Uterus (tissue), 4 donors: ENCODE results near the gene HLA-B. TPM values are rescaled to one million over a fixed set of nuclear protein-coding genes. Genes with fewer than 3 reads are reported as not detected.

Source experiments
- DNase-seq, 2 donors: peaks; one replicate each; pipeline ENCODE4 v3.0.0-alpha.2; 2019 to 2020
- H3K27ac ChIP-seq, 2 donors: fragments of 200-600 bp; sonication (generic); 1 replicate in 1 of 2; 2 replicates in 1 of 2; pipeline ENCODE4 v1.5.1; 2016 to 2018
- H3K27me3 ChIP-seq, 2 donors: fragments of 200-600 bp; sonication (generic); one replicate each; pipeline ENCODE4 v1.5.1; 2018 to 2019; ENCODE audit warnings: control low read depth in 1 of 2
- H3K36me3 ChIP-seq, 2 donors: fragments of 200-600 bp; sonication (generic); one replicate each; pipeline ENCODE4 v1.5.1; 2019; ENCODE audit warnings: control low read depth in 1 of 2
- H3K4me1 ChIP-seq, 2 donors: fragments of 200-600 bp; sonication (generic); one replicate each; pipeline ENCODE4 v1.5.1; 2018 to 2019; ENCODE audit warnings: control low read depth in 1 of 2
- H3K4me3 ChIP-seq, 2 donors: fragments of 200-600 bp; sonication (generic); 1 replicate in 1 of 2; 2 replicates in 1 of 2; pipeline ENCODE4 v1.5.1; 2018 to 2019; ENCODE audit warnings: mild to moderate bottlenecking in 1 of 2
- H3K9me3 ChIP-seq, 2 donors: fragments of 200-600 bp; sonication (generic); one replicate each; pipeline ENCODE4 v1.5.1; 2019; ENCODE audit warnings: control low read depth in 1 of 2
- POLR2A ChIP-seq, 2 donors: fragments of 450-650 bp; IDR thresholded peaks; one replicate each; pipeline ENCODE4 v1.6.1; 2016; ENCODE audit warnings: antibody characterized with exemption in 2 of 2, mild to moderate bottlenecking in 1 of 2, moderate library complexity in 1 of 2
- intact Hi-C: fragments of 100-400 bp; cut with DNase I; formaldehyde crosslinking; loops from one replicate; pipeline ENCODE4 v1.15.1; 2023; ENCODE audit warnings: low total_unique reads
- total RNA-seq, 4 donors: library from RNA; depleted of rRNA in 3 of 4; stranded (reverse); fragments of >200 nt in 3 of 4; gene quantifications; one replicate each; pipeline versions ENCODE4 v1.1.0 to v1.2.4, GENCODE V29; 2014 to 2023
- TF ChIP-seq, protein P1 (sequence below), 4 experiments: fragments of 200-600 bp in 2 of 4; fragments of 450-650 bp in 2 of 4; sonication (generic) in 2 of 4; IDR thresholded peaks; one replicate each; pipeline ENCODE4 v1.5.1; 2016 to 2019; ENCODE audit warnings: antibody characterized with exemption in 4 of 4, mild to moderate bottlenecking in 2 of 4, moderate library complexity in 1 of 4
- donor health status: DM: yes; HTN: yes; CAD: no.

The HLA-B gene
- total RNA-seq, 4 donors from 2014 or later: 134 to 1,272 (median 737) TPM

DNA sequence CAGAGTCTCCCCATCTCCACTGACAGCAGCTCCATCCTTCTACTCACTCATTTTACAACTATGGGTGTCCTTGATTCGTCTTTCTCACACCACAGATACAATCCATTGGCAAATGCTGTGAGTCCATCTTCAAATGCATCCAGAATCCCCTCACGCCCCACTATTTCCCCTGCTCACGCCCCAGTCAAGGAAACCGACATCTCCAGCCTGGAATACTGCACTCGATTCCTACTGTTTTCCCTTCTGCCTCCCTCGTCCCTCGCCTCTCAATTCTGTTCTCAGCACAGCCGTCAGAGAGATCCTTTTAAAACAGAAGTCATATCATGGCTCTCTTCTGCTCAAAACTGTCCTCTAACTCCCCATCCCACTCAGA, 4.7 kb downstream of the HLA-B start:
- no peak overlapping the region for H3K4me3 ChIP-seq
- no peaks in the 10 kb centered on the region for H3K4me1 ChIP-seq
- H3K36me3 ChIP-seq: no peaks in the 10 kb centered on the region
- no peak for DNase-seq
- no peaks in the 10 kb centered on the region for H3K9me3 ChIP-seq
- intact Hi-C loops: loop anchor here (10.0 kb wide), 1 partner anchor 157 kb away; no protein-coding TSS in a partner anchor
- H3K27ac ChIP-seq: no peak overlapping the region
- no peak for TF ChIP-seq POLR2A (IDR thresholded peaks at IDR 0.05)
- TF ChIP-seq, protein P1, sequence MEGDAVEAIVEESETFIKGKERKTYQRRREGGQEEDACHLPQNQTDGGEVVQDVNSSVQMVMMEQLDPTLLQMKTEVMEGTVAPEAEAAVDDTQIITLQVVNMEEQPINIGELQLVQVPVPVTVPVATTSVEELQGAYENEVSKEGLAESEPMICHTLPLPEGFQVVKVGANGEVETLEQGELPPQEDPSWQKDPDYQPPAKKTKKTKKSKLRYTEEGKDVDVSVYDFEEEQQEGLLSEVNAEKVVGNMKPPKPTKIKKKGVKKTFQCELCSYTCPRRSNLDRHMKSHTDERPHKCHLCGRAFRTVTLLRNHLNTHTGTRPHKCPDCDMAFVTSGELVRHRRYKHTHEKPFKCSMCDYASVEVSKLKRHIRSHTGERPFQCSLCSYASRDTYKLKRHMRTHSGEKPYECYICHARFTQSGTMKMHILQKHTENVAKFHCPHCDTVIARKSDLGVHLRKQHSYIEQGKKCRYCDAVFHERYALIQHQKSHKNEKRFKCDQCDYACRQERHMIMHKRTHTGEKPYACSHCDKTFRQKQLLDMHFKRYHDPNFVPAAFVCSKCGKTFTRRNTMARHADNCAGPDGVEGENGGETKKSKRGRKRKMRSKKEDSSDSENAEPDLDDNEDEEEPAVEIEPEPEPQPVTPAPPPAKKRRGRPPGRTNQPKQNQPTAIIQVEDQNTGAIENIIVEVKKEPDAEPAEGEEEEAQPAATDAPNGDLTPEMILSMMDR (IDR thresholded peaks at IDR 0.05): no peak
- H3K27me3 ChIP-seq: no peaks in the 10 kb centered on the region

DNA sequence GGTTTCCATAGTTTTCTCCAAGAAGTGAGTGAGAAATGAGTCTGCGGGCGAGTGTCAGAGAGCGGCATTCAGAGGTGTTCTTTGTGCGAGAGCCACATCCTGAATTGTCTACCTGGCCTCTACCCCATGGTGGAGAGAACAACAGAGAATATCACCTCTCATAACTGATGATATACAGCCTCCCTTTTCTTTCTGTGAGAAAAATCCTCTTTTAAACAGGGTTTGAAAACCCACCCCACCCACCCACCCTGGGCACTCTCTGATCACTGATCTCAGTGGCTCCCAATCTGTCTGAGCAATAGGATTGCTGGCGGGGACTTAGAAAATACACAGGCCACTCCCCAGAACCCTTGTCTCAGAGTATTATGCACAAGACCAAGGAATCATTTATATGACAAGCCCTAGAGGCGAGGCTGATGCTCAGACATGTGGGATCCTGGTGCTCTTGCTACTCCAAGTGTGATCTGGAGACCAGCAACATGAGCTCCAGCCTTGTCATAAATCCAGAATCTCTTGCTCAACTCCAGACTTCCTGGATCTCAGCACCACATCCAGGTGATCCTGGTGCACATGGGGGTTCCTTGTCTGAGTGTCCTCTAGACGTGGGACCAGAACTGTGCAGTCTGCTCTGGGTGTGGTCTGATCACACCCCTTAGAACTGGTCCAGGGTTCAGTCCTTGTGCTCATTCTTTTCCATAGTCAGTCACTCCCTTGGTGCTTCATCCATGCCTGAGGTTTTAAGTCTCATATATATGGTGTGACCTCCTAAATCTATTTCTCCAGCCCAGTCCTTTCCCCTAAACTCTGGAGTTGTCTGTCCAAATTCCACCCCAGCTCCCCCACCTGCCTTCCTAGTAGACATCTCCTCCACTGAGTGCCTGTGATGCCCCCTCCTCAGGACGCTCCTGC, 5.3 kb downstream of the HLA-B start:
- Histone ChIP-seq H3K36me3 (no peaks in the 10 kb centered on the region), H3K9me3 (no peaks in the 10 kb centered on the region), H3K4me1 (no peaks in the 10 kb centered on the region), H3K27me3 (no peaks in the 10 kb centered on the region), H3K4me3 (no peak overlapping the region), H3K27ac (no peak overlapping the region)
- TF ChIP-seq, protein P1 (IDR thresholded peaks at IDR 0.05): no peak
- no peak for TF ChIP-seq POLR2A (IDR thresholded peaks at IDR 0.05)
- DNase-seq: no peak
- intact Hi-C loops: loop anchor here (10.0 kb wide), 1 partner anchor 157 kb away; no protein-coding TSS in a partner anchor

DNA sequence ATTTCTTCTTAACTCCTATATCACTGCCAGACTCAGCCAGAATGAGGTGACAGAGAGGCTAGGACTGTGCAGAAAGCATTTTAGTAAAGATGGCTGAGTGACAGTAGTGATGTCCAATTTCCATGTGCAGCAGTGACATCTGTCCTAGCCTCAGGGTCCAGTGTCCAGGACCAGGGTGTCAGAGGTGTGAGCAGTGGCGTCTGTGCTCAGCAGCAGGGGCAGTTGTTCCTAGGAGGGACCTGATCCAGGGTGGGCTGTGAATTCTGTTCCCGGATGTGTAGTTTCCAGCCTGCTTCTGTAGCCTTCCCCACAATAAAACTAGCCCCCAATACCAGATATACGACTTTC, 6.0 kb downstream of the HLA-B start:
- DNase-seq: no peak
- Histone ChIP-seq H3K27me3 (no peaks in the 10 kb centered on the region), H3K36me3 (no peaks in the 10 kb centered on the region), H3K4me3 (no peak overlapping the region), H3K4me1 (no peaks in the 10 kb centered on the region), H3K27ac (no peak overlapping the region), H3K9me3 (no peaks in the 10 kb centered on the region)
- TF ChIP-seq, protein P1 (IDR thresholded peaks at IDR 0.05): no peak
- TF ChIP-seq POLR2A (IDR thresholded peaks at IDR 0.05): no peak
- intact Hi-C loops: loop anchor here (10.0 kb wide), 1 partner anchor 156 kb away; no protein-coding TSS in a partner anchor

DNA sequence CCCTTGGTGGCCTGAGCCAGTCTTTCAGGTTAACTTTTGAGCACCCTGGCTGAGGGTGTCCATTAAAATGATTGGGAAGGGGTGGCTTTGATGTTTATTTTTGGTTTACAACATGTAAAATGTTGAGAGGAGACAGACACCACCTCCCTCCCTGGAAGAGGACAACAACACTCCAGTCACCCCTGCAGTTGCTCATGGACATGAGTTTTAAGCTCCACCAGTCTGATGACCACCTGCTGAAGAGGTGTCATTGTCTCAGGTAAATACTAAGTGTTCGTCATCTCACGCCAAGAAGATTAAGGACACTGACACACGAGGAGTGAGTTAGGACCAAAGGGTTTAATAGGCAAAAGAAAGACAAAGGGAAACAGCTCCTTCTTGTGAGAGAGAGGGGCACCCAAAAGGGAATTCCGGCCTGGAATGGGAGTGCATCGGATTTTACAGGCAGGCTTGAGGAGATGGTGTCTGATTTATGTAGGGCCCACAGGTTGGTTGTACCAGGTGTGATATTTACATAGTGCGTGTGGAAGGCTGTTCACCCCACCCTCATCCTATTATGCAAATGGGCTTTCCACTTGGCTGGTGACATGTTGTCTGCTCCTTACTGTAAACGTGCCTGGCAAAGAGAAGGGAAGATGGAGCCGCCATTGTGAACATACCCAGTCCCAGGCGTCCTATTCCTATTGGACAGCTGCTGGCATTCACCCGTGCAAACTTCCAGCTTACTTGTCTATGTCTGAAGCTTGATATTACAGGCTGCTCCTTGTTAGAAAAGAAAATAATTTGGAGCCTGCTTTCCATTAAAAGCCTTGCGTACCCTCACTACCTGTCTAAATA, 6.6 kb downstream of the HLA-B start:
- no peak for TF ChIP-seq POLR2A (IDR thresholded peaks at IDR 0.05)
- intact Hi-C loops: loop anchor here (10.0 kb wide), 1 partner anchor 156 kb away; no protein-coding TSS in a partner anchor
- no peak for DNase-seq

DNA sequence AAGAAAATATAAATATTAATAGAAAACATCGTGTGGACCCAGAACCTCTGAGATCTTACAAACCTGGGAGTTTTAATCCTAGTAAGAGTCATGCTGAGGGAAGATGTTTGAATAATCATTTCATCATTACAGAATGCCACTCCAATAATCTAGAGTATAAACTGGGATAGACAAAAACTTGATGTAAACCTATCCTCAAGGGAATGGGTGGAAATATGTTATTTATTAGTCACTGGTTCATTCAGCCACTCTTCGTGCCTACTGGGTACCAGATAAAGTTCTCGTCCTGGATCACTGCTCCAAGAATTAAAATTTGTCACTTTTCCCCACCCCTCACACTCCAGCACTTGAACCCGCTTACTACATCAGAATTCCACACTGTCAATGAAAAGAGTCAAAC, 7.7 kb downstream of the HLA-B start:
- Histone ChIP-seq H3K4me3 (no peak overlapping the region), H3K4me1 (no peaks in the 10 kb centered on the region), H3K9me3 (no peaks in the 10 kb centered on the region), H3K27ac (no peak overlapping the region), H3K27me3 (no peaks in the 10 kb centered on the region), H3K36me3 (no peaks in the 10 kb centered on the region)
- intact Hi-C loops: no loop called here
- no peak for TF ChIP-seq POLR2A (IDR thresholded peaks at IDR 0.05)
- TF ChIP-seq, protein P1 (IDR thresholded peaks at IDR 0.05): no peak
- no peak for DNase-seq

More for the DNA sequence above, 6.6 kb downstream of the HLA-B start:
- H3K27ac ChIP-seq: no peak overlapping the region
- no peaks in the 10 kb centered on the region for H3K4me1 ChIP-seq
- H3K9me3 ChIP-seq: no peaks in the 10 kb centered on the region
- no peaks in the 10 kb centered on the region for H3K27me3 ChIP-seq
- no peaks in the 10 kb centered on the region for H3K36me3 ChIP-seq
- no peak overlapping the region for H3K4me3 ChIP-seq
